ENCODE measurements around the gene GON4L. TPM values are rescaled to one million over a fixed set of nuclear protein-coding genes. Genes with fewer than 3 reads are reported as not detected.
"Not testable (repeated sequence)": the region's sequence is repeated elsewhere in the genome, so short reads cannot be mapped to it uniquely, and the experiment has no call there.

The GON4L gene
- total and polyA plus RNA-seq, 5 donors from 2014 or later: 22.3 to 105 (median 27.9) TPM

DNA sequence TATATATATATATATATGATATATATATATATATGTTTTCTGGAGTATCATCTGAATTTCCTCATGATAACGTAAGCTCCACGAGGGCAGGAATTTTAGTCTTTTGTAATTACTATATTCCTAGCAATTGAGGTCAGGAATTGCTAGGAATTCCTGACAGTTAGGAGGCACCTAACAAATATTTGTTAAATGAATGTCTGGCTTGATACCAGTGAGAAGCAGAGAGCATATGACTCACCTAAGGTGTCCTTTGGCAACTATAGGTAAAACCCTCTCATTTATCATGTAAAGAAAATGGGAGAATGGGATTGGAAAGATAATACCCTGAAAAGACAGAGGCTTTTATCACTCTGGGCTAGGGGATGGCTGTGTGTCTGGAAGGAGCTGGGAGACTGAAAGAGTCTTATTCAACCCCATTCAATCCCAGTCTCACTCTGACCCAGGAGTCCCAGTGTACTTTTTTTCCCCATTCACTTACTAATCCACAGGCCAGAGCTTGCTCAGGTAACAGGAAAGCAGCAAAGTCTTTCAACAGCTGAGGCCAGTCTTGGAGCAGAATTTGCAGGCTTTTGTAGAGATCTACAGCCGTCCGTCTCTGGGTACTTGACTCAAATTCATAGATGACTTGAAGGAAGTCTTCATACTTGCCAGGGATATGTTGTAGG lies 96.9 kb downstream of the GON4L start:
- Mint-ChIP-seq H3K9me3 (no peaks in the 10 kb centered on the region), H3K36me3 (peaks cover 56% of the 10 kb centered on the region), H3K4me3 (no peak overlapping the region), H3K4me1 (peaks cover 0 to 5% (median 2%) of the 10 kb centered on the region in 4 donors), H3K27me3 (no peaks in the 10 kb centered on the region), H3K27ac (peak overlapping the region in 2 of 3 donors; percentile 8 to 47)
- H3K27ac ChIP-seq (ENCODE audit: insufficient read depth, low read length, poor library complexity, severe bottlenecking): no peak overlapping the region
- no peaks in the 10 kb centered on the region for H3K4me1 ChIP-seq (ENCODE audit: control insufficient read depth, insufficient read depth, low read length, poor library complexity, severe bottlenecking)
- H3K4me3 ChIP-seq (ENCODE audit: low read depth, low read length): no peak overlapping the region
- H3K27me3 ChIP-seq (ENCODE audit: control insufficient read depth, insufficient read depth, low read length): no peaks in the 10 kb centered on the region
- peaks cover 75% of the 10 kb centered on the region for H3K36me3 ChIP-seq (ENCODE audit: control insufficient read depth, insufficient read depth, low read length)
- ATAC-seq (ENCODE audit: low read depth in 2 of 2) (no peak), DNase-seq (no peak)
- H3K9me3 ChIP-seq (ENCODE audit: control insufficient read depth in 2 of 2, low read length in 2 of 2): no peaks in the 10 kb centered on the region

DNA sequence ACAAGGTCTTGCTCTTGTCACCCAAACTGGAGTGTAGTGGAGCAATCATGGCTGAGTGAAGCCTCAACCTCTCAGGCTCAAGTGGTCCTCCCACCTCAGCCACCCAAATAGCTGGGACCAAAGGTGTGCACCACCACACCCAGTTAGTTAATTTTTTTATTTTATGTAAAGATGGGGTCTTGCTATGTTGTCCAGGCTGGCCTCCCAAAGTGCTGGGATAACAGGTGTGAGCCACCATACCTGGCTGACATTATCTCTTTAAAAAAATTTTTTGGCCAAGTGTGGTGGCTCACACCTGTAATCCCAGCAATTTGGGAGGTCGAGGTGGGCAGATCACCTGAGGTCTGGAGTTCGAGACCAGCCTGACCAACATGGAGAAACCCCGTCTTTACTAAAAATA lies 98.0 kb downstream of the GON4L start:
- not testable (repeated sequence) for H3K4me1 ChIP-seq (ENCODE audit: control insufficient read depth, insufficient read depth, low read length, poor library complexity, severe bottlenecking); H3K27me3 Mint-ChIP-seq; H3K9me3 ChIP-seq (ENCODE audit: control insufficient read depth in 2 of 2, low read length in 2 of 2); H3K4me3 Mint-ChIP-seq; H3K4me1 Mint-ChIP-seq; H3K27ac ChIP-seq (ENCODE audit: insufficient read depth, low read length, poor library complexity, severe bottlenecking); DNase-seq; H3K27me3 ChIP-seq (ENCODE audit: control insufficient read depth, insufficient read depth, low read length); H3K4me3 ChIP-seq (ENCODE audit: low read depth, low read length); H3K27ac Mint-ChIP-seq; H3K9me3 Mint-ChIP-seq; ATAC-seq (ENCODE audit: low read depth in 2 of 2)
- H3K36me3 Mint-ChIP-seq: peaks cover 53% of the 10 kb centered on the region
- H3K36me3 ChIP-seq (ENCODE audit: control insufficient read depth, insufficient read depth, low read length): peaks cover 72% of the 10 kb centered on the region

DNA sequence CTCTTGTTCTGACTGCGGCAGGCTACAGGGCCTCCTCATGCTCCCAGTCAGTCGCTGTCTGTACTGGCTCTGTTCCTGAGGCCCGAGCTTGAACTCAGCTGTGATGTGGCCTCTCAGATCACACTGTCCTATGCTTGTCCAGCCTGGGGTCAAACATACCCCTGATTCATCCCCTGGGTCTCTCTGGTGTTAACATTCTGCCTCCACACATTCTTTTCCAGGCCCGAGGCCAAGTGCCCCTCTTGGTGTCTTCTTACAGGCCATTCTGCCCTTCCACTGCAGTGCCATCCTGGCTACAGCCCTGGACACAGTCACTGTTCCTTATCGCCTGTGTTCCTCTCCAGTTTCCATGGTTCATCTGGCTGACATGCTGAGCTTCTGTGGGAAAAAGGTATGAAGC lies 108.9 kb downstream of the GON4L start:
- H3K9me3 ChIP-seq (ENCODE audit: control insufficient read depth in 2 of 2, low read length in 2 of 2); H3K4me1 ChIP-seq (ENCODE audit: control insufficient read depth, insufficient read depth, low read length, poor library complexity, severe bottlenecking); H3K36me3 Mint-ChIP-seq; H3K27ac ChIP-seq (ENCODE audit: insufficient read depth, low read length, poor library complexity, severe bottlenecking); H3K27me3 ChIP-seq (ENCODE audit: control insufficient read depth, insufficient read depth, low read length); H3K27me3 Mint-ChIP-seq; H3K4me3 ChIP-seq (ENCODE audit: low read depth, low read length); DNase-seq; ATAC-seq (ENCODE audit: low read depth in 2 of 2); H3K9me3 Mint-ChIP-seq: not testable (repeated sequence)
- peaks cover 4 to 11% (median 8%) of the 10 kb centered on the region in 4 donors for H3K4me1 Mint-ChIP-seq
- H3K36me3 ChIP-seq (ENCODE audit: control insufficient read depth, insufficient read depth, low read length): peaks cover 12% of the 10 kb centered on the region
- peak overlapping the region; percentile 26 to 71 (median 42) for H3K27ac Mint-ChIP-seq
- H3K4me3 Mint-ChIP-seq: peak overlapping the region; percentile 30 to 69 (median 56)

DNA sequence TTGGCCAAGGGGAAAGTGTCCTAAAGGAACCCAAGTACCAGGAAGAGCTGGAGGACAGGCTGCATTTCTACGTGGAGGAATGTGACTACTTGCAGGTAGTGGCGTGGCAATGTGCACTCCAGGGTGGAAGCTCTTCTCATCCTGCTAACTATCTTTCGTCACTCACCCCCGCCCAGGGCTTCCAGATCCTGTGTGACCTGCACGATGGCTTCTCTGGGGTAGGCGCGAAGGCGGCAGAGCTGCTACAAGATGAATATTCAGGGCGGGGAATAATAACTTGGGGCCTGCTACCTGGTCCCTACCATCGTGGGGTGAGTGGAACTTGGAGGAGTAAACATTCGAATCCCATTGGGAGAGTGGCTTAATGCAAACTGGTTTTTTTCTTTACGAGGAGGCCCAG lies 109.4 kb downstream of the GON4L start:
- H3K27me3 Mint-ChIP-seq; H3K9me3 Mint-ChIP-seq; ATAC-seq (ENCODE audit: low read depth in 2 of 2); H3K36me3 Mint-ChIP-seq; H3K4me3 ChIP-seq (ENCODE audit: low read depth, low read length); H3K27ac ChIP-seq (ENCODE audit: insufficient read depth, low read length, poor library complexity, severe bottlenecking); H3K4me1 ChIP-seq (ENCODE audit: control insufficient read depth, insufficient read depth, low read length, poor library complexity, severe bottlenecking); H3K36me3 ChIP-seq (ENCODE audit: control insufficient read depth, insufficient read depth, low read length); H3K27me3 ChIP-seq (ENCODE audit: control insufficient read depth, insufficient read depth, low read length); H3K9me3 ChIP-seq (ENCODE audit: control insufficient read depth in 2 of 2, low read length in 2 of 2); DNase-seq: not testable (repeated sequence)
- Mint-ChIP-seq H3K27ac (peak overlapping the region; percentile 9 to 42 (median 26)), H3K4me3 (peak overlapping the region; percentile 11 to 69 (median 56)), H3K4me1 (peaks cover 4 to 11% (median 8%) of the 10 kb centered on the region in 4 donors)

DNA sequence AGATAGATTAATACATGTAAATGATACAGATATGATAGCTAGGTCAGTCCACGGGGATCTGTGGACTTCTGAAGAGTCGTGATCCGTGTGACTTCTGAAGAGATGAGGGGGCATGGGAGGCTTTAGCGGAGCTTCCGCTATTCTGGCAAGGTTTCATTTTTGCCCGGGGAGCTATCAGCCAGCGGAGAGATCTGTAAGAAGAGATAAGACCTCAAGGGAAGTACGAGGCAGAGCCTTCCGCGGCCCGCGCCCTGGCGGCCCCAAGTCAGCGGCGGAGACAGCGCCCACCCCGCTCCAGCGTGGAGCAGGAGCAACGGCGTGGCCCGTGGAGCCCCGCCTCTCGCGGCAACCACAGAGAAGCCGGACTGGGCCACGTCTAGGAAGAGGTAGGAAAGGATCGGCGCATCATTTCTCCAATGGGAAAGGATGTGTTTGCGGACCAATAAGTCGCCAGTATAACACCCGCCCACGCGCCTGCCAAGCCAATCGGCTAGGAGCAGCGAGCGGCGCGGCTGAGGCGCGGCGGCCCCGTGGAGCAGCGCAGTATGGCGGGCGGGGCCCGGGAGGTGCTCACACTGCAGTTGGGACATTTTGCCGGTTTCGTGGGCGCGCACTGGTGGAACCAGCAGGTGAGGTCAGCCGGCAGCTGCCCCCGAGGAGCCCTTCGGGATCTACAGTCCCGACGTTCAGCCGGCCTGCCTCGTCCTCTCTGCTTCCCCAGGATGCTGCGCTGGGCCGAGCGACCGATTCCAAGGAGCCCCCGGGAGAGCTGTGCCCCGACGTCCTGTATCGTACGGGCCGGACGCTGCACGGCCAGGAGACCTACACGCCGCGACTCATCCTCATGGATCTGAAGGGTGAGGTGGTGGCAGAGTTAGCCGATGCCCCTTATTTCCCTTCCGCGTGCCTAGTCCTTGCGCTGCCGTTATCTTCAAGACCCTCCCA lies 111.5 kb downstream of the GON4L start:
- H3K36me3 Mint-ChIP-seq; H3K9me3 Mint-ChIP-seq; H3K27me3 Mint-ChIP-seq; H3K4me1 ChIP-seq (ENCODE audit: control insufficient read depth, insufficient read depth, low read length, poor library complexity, severe bottlenecking); H3K27me3 ChIP-seq (ENCODE audit: control insufficient read depth, insufficient read depth, low read length); H3K36me3 ChIP-seq (ENCODE audit: control insufficient read depth, insufficient read depth, low read length); H3K9me3 ChIP-seq (ENCODE audit: control insufficient read depth in 2 of 2, low read length in 2 of 2): not testable (repeated sequence)
- peaks cover 4 to 11% (median 8%) of the 10 kb centered on the region in 4 donors for H3K4me1 Mint-ChIP-seq
- ATAC-seq (ENCODE audit: low read depth in 2 of 2) (peak; percentile 94 to 96), DNase-seq (peak; percentile 86 to 94 (median 88))
- Histone ChIP-seq H3K4me3 (ENCODE audit: low read depth, low read length) (peak overlapping the region; percentile 90), H3K27ac (ENCODE audit: insufficient read depth, low read length, poor library complexity, severe bottlenecking) (peak overlapping the region; percentile 80)
- peak overlapping the region; percentile 92 to 96 (median 94) for H3K27ac Mint-ChIP-seq
- H3K4me3 Mint-ChIP-seq: peak overlapping the region; percentile 92 to 98 (median 94)

DNA sequence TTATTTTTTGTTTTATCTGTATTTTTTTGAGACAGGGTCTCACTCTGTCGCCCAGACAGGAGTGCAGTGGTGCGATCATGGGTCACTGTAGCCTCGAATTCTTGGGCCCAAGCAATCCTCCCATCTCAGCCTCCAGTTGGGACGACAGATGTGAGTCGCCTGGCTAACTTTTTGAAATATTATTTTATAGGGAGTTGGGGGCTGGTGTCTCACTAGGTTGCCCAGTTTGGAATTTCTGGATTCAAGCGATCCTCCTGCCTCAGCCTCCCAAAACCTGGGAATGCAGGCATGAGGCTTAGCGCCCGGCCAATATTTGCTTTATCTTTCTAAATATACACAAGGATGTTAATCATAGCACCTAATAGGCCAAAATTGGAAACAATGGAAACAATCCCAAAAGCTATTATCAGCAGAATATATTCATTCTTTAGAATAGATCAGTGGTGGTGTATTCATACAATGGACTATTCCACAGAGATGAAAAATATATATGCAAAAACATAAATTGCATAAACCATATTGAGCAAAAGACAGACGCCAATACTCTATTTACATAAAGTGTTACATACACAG lies 112.2 kb downstream of the GON4L start:
- Mint-ChIP-seq H3K36me3 (peaks cover 5% of the 10 kb centered on the region), H3K4me1 (peaks cover 4 to 11% (median 8%) of the 10 kb centered on the region in 4 donors), H3K27ac (peak overlapping the region; percentile 92 to 96 (median 94)), H3K27me3 (no peaks in the 10 kb centered on the region), H3K9me3 (no peaks in the 10 kb centered on the region), H3K4me3 (peak overlapping the region; percentile 92 to 98 (median 94))
- no peak for DNase-seq
- no peaks in the 10 kb centered on the region for H3K27me3 ChIP-seq (ENCODE audit: control insufficient read depth, insufficient read depth, low read length)
- peak overlapping the region; percentile 80 for H3K27ac ChIP-seq (ENCODE audit: insufficient read depth, low read length, poor library complexity, severe bottlenecking)
- ATAC-seq (ENCODE audit: low read depth in 2 of 2): no peak
- peaks cover 8% of the 10 kb centered on the region for H3K4me1 ChIP-seq (ENCODE audit: control insufficient read depth, insufficient read depth, low read length, poor library complexity, severe bottlenecking)
- no peaks in the 10 kb centered on the region for H3K36me3 ChIP-seq (ENCODE audit: control insufficient read depth, insufficient read depth, low read length)
- peak overlapping the region; percentile 90 for H3K4me3 ChIP-seq (ENCODE audit: low read depth, low read length)
- H3K9me3 ChIP-seq (ENCODE audit: control insufficient read depth in 2 of 2, low read length in 2 of 2): no peaks in the 10 kb centered on the region

DNA sequence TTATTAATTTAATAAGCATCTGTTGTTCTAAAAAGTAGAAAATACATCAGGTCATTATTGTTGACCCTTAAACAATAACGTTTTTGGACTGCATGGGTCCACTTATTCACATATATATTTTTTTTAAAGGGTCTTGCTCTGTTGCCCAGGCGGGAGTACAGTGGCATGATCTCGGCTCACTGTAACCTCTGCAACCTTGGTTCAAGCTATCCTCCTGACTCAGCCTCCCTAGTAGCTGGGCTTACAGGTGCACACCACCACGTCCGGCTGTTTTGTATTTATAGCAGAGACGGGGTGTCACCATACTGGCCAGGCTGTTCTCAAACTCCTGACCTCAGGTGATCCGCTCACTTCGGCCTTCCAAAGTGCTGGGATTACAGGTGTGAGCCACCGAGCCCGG lies 115.1 kb downstream of the GON4L start:
- Histone ChIP-seq H3K4me1 (ENCODE audit: control insufficient read depth, insufficient read depth, low read length, poor library complexity, severe bottlenecking) (peaks cover 8% of the 10 kb centered on the region), H3K27ac (ENCODE audit: insufficient read depth, low read length, poor library complexity, severe bottlenecking) (no peak overlapping the region), H3K9me3 (ENCODE audit: control insufficient read depth in 2 of 2, low read length in 2 of 2) (no peaks in the 10 kb centered on the region), H3K36me3 (ENCODE audit: control insufficient read depth, insufficient read depth, low read length) (peaks cover 10% of the 10 kb centered on the region), H3K4me3 (ENCODE audit: low read depth, low read length) (no peak overlapping the region), H3K27me3 (ENCODE audit: control insufficient read depth, insufficient read depth, low read length) (no peaks in the 10 kb centered on the region)
- Mint-ChIP-seq H3K27ac (no peak overlapping the region), H3K27me3 (no peaks in the 10 kb centered on the region), H3K36me3 (peaks cover 18% of the 10 kb centered on the region), H3K9me3 (no peaks in the 10 kb centered on the region), H3K4me1 (peaks cover 0 to 7% (median 5%) of the 10 kb centered on the region in 4 donors), H3K4me3 (no peak overlapping the region)
- DNase-seq: no peak
- no peak for ATAC-seq (ENCODE audit: low read depth in 2 of 2)

All from CD4-positive, CD25-positive, alpha-beta regulatory T cell (primary cell).